Keratinocyte (primary cell): ENCODE measurements around the gene SYT8. TPM values are rescaled to one million over a fixed set of nuclear protein-coding genes. Genes with fewer than 3 reads are reported as not detected.

Experiments used
- DNase-seq: peaks from one replicate; pipeline ENCODE4 v3.0.0-alpha.2; 2011; ENCODE audit warnings: low read depth, missing footprints, low spot score
- FAIRE-seq: peaks from 2 replicates; lab custom pipeline; 2011; peaks lifted over from hg19 to GRCh38; lab: Jason Lieb, UNC
- H2AFZ ChIP-seq: 2 replicates; pipeline ENCODE4 v1.6.0; 2012; ENCODE audit warnings: low read length, control low read depth, inconsistent platforms; ENCODE audit not compliant: control insufficient read depth
- H3K27ac ChIP-seq: 2 replicates; pipeline ENCODE4 v1.5.1; 2011; ENCODE audit warnings: low read length; ENCODE audit not compliant: control insufficient read depth, insufficient read depth
- H3K27me3 ChIP-seq: 3 replicates; pipeline ENCODE4 v1.6.0; 2011; ENCODE audit warnings: low read length; ENCODE audit not compliant: control insufficient read depth, insufficient read depth; ENCODE audit errors: extremely low read depth
- H3K36me3 ChIP-seq, 2 experiments: 2 replicates in 1 of 2; 3 replicates in 1 of 2; pipeline ENCODE4 v1.5.1; 2011; ENCODE audit warnings: low read length in 2 of 2, mild to moderate bottlenecking in 1 of 2; ENCODE audit not compliant: control insufficient read depth in 2 of 2, insufficient read depth in 2 of 2; ENCODE audit errors: extremely low read depth in 1 of 2
- H3K4me1 ChIP-seq: 3 replicates; pipeline ENCODE4 v1.5.1; 2011; ENCODE audit warnings: low read length; ENCODE audit not compliant: control insufficient read depth, insufficient read depth; ENCODE audit errors: extremely low read depth
- H3K4me2 ChIP-seq: 3 replicates; pipeline ENCODE4 v1.6.0; 2011; ENCODE audit warnings: low read depth, low read length; ENCODE audit not compliant: control insufficient read depth, insufficient read depth; ENCODE audit errors: extremely low read depth
- H3K4me3 ChIP-seq, 3 experiments: fragments of 200-600 bp in 1 of 3; sonication (generic) in 1 of 3; 2 replicates in 2 of 3; 3 replicates in 1 of 3; pipeline ENCODE4 v1.5.1; 2011 to 2016; ENCODE audit warnings: low read length in 3 of 3, mild to moderate bottlenecking in 3 of 3, control low read depth in 2 of 3, inconsistent platforms in 1 of 3, low read depth in 1 of 3, mixed read lengths in 1 of 3, mixed run types in 1 of 3, moderate library complexity in 1 of 3; ENCODE audit not compliant: control insufficient read depth in 2 of 3, insufficient read depth in 2 of 3; ENCODE audit errors: extremely low read depth in 1 of 3
- H3K79me2 ChIP-seq: 2 replicates; pipeline ENCODE4 v1.6.0; 2012; ENCODE audit warnings: low read length; ENCODE audit not compliant: control insufficient read depth, insufficient read depth
- H3K9ac ChIP-seq: 3 replicates; pipeline ENCODE4 v1.6.0; 2011; ENCODE audit warnings: low read length; ENCODE audit not compliant: control insufficient read depth, insufficient read depth; ENCODE audit errors: extremely low read depth
- H3K9me1 ChIP-seq: 3 replicates; pipeline ENCODE4 v1.6.0; 2011; ENCODE audit warnings: low read length; ENCODE audit not compliant: control insufficient read depth, insufficient read depth; ENCODE audit errors: extremely low read depth
- H3K9me3 ChIP-seq: 2 replicates; pipeline ENCODE4 v1.5.1; 2012; ENCODE audit warnings: low read depth, low read length; ENCODE audit not compliant: control insufficient read depth
- H4K20me1 ChIP-seq: 3 replicates; pipeline ENCODE4 v1.6.0; 2011; ENCODE audit warnings: low read length; ENCODE audit not compliant: control insufficient read depth, insufficient read depth; ENCODE audit errors: extremely low read depth
- CTCF ChIP-seq, 3 experiments: IDR thresholded peaks in 1 of 3; conservative IDR thresholded peaks in 1 of 3; optimal IDR thresholded peaks in 1 of 3; 2 replicates in 2 of 3; 3 replicates in 1 of 3; pipeline versions ENCODE3 to v1.5.1; 2011; ENCODE audit warnings: low read length in 3 of 3, mild to moderate bottlenecking in 3 of 3, moderate library complexity in 2 of 3, control low read depth in 1 of 3, inconsistent platforms in 1 of 3; ENCODE audit not compliant: insufficient read depth in 2 of 3; ENCODE audit errors: extremely low read depth in 1 of 3
- EZH2 ChIP-seq: IDR thresholded peaks from one replicate; pipeline ENCODE4 v1.6.1; 2012; ENCODE audit warnings: inconsistent platforms, mild to moderate bottlenecking, low read length, moderate library complexity
- dilution Hi-C: fragments of 300-500 bp; cut with MboI; formaldehyde crosslinking; loops from one replicate; pipeline ENCODE4 v1.7.0; 2020; ENCODE audit warnings: low sequenced_read_pairs; ENCODE audit not compliant: extremely low pct_ligation_motif_present
- polyA plus RNA-seq, 5 experiments: library from polyadenylated mRNA; depleted of rRNA in 3 of 5; stranded (reverse) in 3 of 5; stranded (forward) in 1 of 5; unstranded in 1 of 5; fragments of >200 nt; gene quantifications; 1 replicate in 1 of 5; 2 replicates in 3 of 5; 3 replicates in 1 of 5; pipeline versions ENCODE4 v1.2.1 to v1.2.3, GENCODE V29; 2011 to 2012; ENCODE audit warnings: missing spikeins in 2 of 5, low read depth in 1 of 5, low replicate concordance in 1 of 5

SYT8 gene
- polyA plus RNA-seq, 1 donor (not counting 4 experiments of a cell fraction or from before 2014, with no cell fraction given): 19.3 TPM

- no peak overlapping the region for H3K4me3 ChIP-seq
- H2AFZ ChIP-seq: no peak overlapping the region
- no peaks in the 10 kb centered on the region for H3K79me2 ChIP-seq
- no peaks in the 10 kb centered on the region for H3K36me3 ChIP-seq
- H3K27me3 ChIP-seq: peaks cover 13% of the 10 kb centered on the region
- no peak overlapping the region for H3K9ac ChIP-seq
- TF ChIP-seq EZH2: no peak
- no peak for TF ChIP-seq CTCF (optimal IDR thresholded peaks at IDR 0.05 in 1 of 3, IDR thresholded peaks at IDR 0.05 in 1 of 3, conservative IDR thresholded peaks at IDR 0.05 in 1 of 3; ENCODE audit: extremely low read depth in 1 of 3, insufficient read depth in 2 of 3, low read length in 3 of 3)
- H3K9me1 ChIP-seq: no peaks in the 10 kb centered on the region
- H3K4me1 ChIP-seq: peaks cover 10% of the 10 kb centered on the region
- FAIRE-seq: no peak
- no peaks in the 10 kb centered on the region for H3K9me3 ChIP-seq
- no peak for DNase-seq
- no peak overlapping the region for H3K27ac ChIP-seq
- H3K4me2 ChIP-seq: no peak overlapping the region
- dilution Hi-C loops: no loop called here
- H4K20me1 ChIP-seq: no peaks in the 10 kb centered on the region
Measured at GRCh38 chr11:1864831-1865665, 30.3 kb downstream of the SYT8 start.

DNA sequence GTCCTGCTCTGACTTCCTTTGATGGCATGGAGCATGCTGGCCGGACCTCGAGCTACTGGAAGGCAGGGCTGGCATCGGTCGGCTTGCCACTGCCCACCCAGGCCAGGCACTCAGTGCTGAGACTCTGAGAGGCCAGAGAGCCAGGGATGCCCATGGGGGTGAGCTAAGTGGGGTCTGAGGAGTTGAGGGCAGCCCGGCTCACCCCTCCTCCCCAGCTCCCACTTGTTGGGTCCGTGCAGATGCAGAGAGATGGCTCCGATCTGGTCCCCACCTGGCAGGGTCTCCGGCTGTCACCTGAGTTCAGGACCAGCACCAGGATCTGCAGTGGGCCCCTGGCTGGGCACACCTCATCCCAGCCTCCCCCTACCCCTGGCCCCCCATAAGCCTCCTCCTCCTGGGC is 31.4 kb downstream of the SYT8 start:
- dilution Hi-C loops: no loop called here
- Histone ChIP-seq H3K36me3 (no peaks in the 10 kb centered on the region), H3K9me1 (no peaks in the 10 kb centered on the region), H3K27ac (no peak overlapping the region), H3K4me2 (no peak overlapping the region), H3K9me3 (no peaks in the 10 kb centered on the region), H3K9ac (no peak overlapping the region), H3K4me1 (peaks cover 14% of the 10 kb centered on the region), H3K4me3 (no peak overlapping the region), H3K79me2 (no peaks in the 10 kb centered on the region), H2AFZ (no peak overlapping the region), H4K20me1 (no peaks in the 10 kb centered on the region), H3K27me3 (peaks cover 24% of the 10 kb centered on the region)
- no peak for TF ChIP-seq CTCF (optimal IDR thresholded peaks at IDR 0.05 in 1 of 3, IDR thresholded peaks at IDR 0.05 in 1 of 3, conservative IDR thresholded peaks at IDR 0.05 in 1 of 3; ENCODE audit: extremely low read depth in 1 of 3, insufficient read depth in 2 of 3, low read length in 3 of 3)
- TF ChIP-seq EZH2: no peak
- FAIRE-seq (no peak), DNase-seq (no peak)
